DMS 273 (cell line): ENCODE measurements around the gene KRT17.
A peak's percentile ranks its signal among the peaks of the same experiment; 100 is the strongest.
"Not testable (repeated sequence)": the region's sequence is repeated elsewhere in the genome, so short reads cannot be mapped to it uniquely, and the experiment has no call there.

Source experiments
- DNase-seq: peaks from one replicate; lab custom pipeline; 2025; ENCODE audit not compliant: unreplicated experiment; lab: John Stamatoyannopoulos, UW

KRT17 gene

GRCh38 chr17:41635121-41636097 lies 11.0 kb upstream of the KRT17 start:
- peak; percentile 70 for DNase-seq

- DNase-seq, result no peak
Measured at GRCh38 chr17:41634639-41635038, 10.3 kb upstream of the KRT17 start.

DNA sequence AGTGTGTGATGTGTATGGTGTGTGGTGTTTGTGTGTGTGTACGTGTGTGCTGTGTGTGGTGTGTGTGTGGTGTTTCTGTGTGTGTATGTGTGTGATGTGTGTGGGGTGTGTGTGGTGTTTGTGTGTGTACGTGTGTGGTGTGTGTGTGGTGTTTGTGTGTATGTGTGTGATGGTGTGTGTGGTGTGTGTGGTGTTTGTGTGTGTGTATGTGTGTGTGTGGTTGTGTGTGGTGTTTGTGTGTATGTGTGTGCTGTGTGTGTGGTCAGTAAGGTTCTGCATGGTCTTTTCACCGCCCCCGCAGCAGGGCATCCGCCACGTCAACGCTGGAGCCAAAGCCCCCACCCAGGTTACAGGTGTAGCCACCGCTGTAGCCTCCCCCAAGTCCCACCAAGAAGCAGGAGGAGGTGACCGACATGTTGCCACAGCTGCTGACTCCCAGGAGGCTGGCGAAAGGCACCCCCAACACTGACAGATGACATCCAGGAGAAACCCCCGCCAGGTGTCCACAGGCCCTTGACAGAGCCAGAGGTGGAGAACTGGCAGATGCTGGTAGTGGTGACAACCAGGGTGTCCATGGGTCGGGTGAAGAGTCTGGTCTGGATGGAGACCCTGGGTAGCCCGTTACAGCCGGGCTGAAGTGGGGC lies 9.3 kb upstream of the KRT17 start:
- DNase-seq, result no peak

- DNase-seq, result no peak
Measured at GRCh38 chr17:41632482-41633105, 8.2 kb upstream of the KRT17 start.

DNA sequence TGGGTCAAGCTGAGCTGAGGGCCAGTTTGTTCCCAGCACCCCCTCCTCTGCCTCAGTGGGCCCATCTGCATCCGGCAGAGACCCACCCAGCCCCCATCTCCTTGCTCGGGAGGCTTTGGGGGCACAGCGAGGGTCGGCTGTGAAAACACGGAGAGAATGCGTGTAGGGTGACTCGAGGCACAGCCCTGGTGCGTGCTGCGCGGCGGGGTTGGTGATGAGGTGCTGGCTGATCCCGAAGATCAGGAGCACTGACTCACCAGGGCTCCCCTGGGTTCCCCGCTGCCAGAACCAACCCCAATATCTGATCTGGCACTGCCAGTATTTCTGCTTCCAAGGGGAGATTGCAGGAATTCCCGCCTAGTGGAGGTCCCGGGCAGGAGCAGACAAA lies 7.5 kb upstream of the KRT17 start:
- no peak for DNase-seq

GRCh38 chr17:41631025-41631897 lies 6.9 kb upstream of the KRT17 start:
- DNase-seq, result no peak

DNA sequence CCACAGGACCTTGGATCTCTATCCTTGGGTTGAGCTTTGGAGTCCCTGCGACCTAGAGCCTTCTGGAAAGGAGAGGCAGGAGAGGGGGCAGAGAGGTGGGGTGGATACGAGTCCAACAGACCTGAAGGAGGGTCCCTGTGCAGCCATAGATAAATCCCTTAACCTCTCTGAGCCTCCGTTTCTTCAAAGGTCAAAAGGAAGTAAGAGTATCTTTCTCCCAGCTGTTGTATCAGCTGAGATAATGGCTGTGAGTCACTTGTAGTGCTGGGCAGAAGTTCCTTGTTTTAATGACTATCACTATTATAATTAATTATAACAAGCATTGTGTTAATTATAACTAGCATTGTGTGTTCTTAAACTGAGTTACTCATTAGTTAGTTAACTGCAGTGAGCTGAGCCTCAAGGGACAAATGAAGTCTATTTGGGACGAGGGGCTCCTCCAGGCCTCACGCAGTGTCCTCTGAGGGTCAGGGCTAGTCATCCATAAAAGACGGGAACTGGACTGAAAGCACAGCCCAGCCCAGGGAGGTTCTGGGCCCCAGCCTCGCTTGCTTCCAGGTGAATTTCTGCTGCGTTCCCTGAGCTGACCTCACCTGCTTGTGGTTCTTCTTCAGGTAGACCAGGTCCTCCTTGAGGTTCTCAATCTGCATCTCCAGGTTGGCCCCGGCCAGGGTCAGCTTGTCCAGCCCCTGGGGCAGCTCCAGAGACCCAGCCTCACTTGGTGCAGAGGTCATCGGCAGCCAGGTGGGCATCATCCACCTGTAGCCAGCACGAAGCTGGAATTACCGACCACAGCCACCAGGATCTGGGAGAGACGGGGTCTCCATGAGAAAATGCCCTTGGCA lies 5.7 kb upstream of the KRT17 start:
- DNase-seq, result no peak

- no peak for DNase-seq
Measured at GRCh38 chr17:41629316-41629715, 4.9 kb upstream of the KRT17 start.

DNA sequence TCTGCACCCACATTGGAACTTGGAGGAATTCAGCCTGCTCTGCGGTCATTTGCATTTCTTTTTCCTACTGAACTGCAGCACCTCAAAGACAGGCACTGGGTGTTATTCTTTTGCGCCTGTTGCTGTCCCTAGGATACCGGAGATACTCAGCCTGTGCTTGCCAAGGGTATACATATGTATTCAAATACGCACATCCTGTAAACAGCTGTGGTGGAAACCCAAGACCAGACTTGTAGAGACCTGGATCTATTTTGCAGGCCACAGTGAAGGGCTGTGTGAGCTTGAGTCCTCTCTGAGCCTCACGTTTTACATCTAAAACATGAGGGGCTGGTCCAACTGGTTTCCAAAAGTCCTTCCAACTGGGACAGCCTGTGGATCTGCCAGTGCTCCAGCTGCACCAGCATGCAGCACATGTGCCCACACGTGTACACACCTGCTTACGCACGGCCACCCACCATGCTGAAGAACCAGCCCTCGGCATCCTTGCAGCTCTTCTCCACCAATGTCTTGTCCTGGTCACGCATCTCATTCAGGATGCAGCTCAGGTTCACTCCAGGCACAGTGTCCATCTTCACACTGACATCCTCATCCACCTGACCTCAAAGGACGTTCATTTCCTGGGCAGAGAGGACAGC lies 4.4 kb upstream of the KRT17 start:
- not testable (repeated sequence) for DNase-seq

- not testable (repeated sequence) for DNase-seq
Measured at GRCh38 chr17:41628073-41628370, 3.6 kb upstream of the KRT17 start.

DNA sequence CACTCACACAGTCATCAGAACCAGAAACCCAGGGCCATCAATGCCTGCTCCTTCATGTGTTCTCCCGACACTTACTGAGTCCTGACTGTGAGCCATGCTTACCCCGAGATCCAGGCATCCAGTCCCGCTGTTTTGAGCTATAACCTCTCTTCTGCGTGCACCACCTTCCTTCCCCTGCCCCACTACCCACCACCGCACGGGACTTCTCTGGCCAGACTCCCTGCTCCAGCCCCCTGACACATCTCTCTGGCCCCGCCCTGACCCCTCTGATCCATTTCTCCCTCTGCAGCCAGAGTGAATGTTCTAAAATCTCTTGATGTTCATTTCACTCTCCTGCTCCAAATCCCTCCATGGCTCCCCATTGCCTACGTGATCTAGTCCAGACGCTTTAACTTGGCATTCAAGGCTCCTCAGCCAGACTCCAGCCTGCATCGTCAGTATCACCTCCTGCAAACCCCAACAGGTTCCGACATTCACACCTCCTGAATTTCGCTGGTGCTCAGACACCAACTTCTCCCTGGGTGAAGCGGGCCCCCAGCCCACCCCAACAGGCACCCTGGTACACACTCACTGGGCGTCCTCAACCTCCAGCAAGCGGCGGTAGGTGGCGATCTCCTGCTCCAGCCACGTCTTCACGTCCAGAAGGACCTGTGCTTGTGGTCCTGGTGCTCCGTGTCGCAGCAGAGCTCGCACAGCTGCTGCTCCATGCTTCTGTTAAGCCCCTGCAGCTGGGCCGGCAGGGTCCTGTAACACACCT lies 3.1 kb upstream of the KRT17 start:
- DNase-seq, result no peak

- not testable (repeated sequence) for DNase-seq
Measured at GRCh38 chr17:41626914-41627295, 2.5 kb upstream of the KRT17 start.

- DNase-seq, result not testable (repeated sequence)
Measured at GRCh38 chr17:41626028-41626913, 1.9 kb upstream of the KRT17 start.

GRCh38 chr17:41625602-41626001 lies 1.2 kb upstream of the KRT17 start:
- no peak for DNase-seq

DNA sequence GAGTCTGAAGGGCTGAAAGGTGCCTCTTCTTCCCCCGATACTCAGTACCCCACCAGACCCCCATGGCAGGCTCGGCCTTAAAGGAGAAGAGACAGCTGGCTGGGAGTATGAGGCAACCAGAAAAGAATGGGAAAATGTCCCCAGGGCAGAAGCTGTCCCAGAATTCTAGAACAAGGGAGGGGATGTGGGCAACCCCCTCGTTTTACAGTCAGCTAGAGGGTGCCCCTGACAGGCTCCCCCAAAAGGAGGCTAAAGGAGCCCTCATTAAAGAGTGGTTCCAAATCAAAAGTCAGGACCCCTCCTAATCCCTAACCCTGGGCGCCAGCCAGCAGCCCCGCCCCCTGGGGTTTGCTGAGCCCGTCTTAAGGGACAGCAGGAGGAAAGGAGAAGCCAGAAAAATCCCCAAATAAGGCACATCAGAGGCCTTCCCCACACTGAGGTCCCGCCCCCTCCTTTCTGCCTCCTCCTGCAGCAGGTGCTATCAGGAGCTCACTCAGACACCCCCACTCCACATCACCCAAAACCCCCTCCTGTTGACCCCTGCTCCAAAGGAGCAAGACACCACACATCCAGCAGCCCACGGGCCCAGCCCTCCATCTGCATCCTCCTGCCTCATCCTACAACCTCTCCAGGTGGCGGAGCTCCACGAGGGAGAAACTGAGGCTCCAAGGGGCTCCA lies 1.1 kb downstream of the KRT17 start:
- DNase-seq, result not testable (repeated sequence)

- DNase-seq, result not testable (repeated sequence)
Measured at GRCh38 chr17:41622340-41623183, 1.8 kb downstream of the KRT17 start.
